Breast epithelium (tissue), 3 donors: Measurements from ENCODE around the gene CNOT11.

Experiments
- POLR2A ChIP-seq: fragments of 450-650 bp; IDR thresholded peaks from one replicate; pipeline ENCODE4 v1.6.1; 2016; ENCODE audit warnings: antibody characterized with exemption, mild to moderate bottlenecking, moderate library complexity
- TF ChIP-seq, protein P1 (sequence below), 3 donors: fragments of 450-650 bp; IDR thresholded peaks; one replicate each; pipeline ENCODE4 v1.5.1; 2016 to 2017; ENCODE audit warnings: antibody characterized with exemption in 3 of 3, mild to moderate bottlenecking in 3 of 3, moderate library complexity in 3 of 3

DNA sequence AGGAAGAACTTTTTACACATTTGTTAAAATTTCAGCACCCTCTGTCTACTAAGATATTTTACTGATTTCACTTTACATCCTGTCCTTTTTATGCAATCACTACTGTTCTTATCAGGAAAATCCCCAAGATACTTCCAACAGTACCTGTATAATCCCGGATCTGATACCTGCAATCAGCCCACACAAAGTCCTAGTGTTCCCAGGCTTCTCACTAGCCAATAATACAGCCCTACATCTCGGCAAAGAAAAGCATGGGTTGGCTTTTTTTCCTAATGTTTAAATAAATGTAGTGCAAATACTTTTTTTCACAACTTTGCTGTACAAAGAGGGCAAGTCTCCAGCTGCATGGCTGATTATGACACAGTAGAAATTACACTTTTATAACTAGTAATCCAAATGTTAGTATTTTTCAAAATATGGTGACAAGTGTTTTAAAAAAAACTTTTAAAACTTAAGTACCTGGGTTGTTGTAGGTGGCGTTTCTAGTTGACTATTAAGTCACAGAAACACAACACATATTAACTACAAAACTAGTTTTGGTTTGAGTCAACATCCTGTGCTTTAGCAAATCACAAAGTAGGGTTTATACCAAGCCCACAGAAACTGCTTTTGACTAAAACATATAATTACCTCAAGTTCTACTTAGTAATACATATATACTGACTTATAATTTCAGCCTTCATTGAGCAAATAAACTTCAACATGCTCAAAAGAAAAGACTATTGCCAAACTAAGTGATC, 19.5 kb downstream of the CNOT11 start:
- TF ChIP-seq, protein P1, sequence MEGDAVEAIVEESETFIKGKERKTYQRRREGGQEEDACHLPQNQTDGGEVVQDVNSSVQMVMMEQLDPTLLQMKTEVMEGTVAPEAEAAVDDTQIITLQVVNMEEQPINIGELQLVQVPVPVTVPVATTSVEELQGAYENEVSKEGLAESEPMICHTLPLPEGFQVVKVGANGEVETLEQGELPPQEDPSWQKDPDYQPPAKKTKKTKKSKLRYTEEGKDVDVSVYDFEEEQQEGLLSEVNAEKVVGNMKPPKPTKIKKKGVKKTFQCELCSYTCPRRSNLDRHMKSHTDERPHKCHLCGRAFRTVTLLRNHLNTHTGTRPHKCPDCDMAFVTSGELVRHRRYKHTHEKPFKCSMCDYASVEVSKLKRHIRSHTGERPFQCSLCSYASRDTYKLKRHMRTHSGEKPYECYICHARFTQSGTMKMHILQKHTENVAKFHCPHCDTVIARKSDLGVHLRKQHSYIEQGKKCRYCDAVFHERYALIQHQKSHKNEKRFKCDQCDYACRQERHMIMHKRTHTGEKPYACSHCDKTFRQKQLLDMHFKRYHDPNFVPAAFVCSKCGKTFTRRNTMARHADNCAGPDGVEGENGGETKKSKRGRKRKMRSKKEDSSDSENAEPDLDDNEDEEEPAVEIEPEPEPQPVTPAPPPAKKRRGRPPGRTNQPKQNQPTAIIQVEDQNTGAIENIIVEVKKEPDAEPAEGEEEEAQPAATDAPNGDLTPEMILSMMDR (IDR thresholded peaks at IDR 0.05), result no peak
- TF ChIP-seq POLR2A, result no peak
